GM12801 (cell line): ENCODE measurements around the gene TMEM266.

Experiments
- CTCF ChIP-seq: IDR thresholded peaks from one replicate; pipeline ENCODE4 v1.5.1; 2011; ENCODE audit warnings: control low read depth; ENCODE audit not compliant: insufficient read length; ENCODE audit errors: extremely low read depth

The TMEM266 gene

GRCh38 chr15:76158815-76159214 is 99.0 kb downstream of the TMEM266 start:
- no peak for TF ChIP-seq CTCF

GRCh38 chr15:76159282-76159681 is 99.5 kb downstream of the TMEM266 start:
- no peak for TF ChIP-seq CTCF

DNA sequence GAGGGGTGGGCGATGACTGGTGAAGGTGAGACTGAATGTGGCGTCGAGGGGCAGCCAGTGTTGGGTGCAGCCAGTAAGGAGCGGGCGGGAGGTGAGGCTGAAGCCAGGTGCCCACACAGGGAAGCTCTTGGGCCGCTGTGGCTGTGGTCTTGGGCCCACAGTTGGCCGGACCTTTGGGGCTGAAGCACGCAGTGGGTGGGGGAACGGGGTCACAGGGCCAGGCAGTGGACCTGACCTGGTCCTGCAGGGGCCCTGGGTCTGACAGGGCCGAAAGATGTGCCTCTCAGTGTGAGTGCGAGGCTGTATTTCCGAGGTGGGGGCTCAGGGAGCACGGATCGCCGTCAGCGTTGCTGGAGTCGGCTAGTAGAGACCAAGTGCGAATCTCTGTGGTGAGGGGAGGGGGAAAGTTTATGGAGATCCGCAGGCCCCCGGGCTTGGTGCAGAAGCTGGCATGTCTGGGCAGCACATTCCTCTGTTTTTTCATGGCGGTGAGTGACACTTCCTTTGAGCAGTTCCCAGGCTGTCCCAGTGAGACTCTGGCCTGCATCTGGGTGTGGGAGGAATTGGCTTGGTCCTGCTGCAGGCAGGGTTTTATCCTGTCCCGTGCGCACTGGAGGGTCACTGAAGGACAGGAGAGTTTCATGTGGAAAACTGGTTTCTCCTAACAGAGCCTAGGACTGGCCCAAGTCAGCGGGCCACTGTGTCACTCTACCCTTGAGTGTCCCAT is 100.8 kb downstream of the TMEM266 start:
- no peak for TF ChIP-seq CTCF

DNA sequence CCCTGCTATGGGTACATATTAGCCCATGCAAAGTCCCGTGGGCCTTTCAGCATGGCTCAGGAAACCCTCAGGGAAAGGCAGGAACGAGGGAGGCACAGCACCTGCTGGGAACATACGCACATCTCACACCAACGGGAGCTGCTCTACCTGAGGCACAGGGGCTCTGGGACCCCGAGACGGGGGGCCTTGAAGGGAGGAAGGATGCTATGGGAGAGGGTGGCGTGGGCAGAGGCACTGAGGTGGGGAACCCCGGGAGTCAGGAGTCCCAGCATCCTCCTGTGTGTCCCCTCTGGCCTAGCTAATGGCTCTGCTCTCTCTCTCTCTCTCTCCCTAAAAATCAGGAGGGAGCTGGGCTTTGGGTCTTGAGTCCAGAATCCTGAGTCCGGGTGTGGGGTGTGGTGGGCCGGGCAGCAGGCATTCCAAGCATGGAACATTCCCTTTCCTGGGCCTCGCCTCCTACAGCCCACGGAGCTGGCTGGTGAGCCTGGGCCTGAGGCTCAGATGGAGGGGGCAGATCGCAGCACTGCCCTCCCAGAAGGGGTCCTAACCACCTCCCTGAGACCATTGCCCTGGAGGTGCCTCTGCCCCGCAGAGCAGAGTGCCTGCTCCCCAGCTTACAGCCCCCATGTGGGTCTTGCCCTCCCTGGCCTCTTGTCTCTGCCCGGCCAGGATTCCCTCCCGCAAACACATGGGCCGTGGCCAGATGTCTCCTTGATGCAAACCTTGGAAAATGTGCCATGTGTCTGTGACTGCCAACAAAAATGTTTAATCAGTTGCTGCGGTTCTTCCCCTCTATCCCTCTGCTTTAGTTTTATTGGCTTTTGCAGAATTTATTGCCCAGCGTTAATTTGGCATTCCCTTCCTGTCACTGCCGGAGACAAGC is 101.6 kb downstream of the TMEM266 start:
- no peak for TF ChIP-seq CTCF

GRCh38 chr15:76162036-76162398 is 102.2 kb downstream of the TMEM266 start:
- no peak for TF ChIP-seq CTCF

DNA sequence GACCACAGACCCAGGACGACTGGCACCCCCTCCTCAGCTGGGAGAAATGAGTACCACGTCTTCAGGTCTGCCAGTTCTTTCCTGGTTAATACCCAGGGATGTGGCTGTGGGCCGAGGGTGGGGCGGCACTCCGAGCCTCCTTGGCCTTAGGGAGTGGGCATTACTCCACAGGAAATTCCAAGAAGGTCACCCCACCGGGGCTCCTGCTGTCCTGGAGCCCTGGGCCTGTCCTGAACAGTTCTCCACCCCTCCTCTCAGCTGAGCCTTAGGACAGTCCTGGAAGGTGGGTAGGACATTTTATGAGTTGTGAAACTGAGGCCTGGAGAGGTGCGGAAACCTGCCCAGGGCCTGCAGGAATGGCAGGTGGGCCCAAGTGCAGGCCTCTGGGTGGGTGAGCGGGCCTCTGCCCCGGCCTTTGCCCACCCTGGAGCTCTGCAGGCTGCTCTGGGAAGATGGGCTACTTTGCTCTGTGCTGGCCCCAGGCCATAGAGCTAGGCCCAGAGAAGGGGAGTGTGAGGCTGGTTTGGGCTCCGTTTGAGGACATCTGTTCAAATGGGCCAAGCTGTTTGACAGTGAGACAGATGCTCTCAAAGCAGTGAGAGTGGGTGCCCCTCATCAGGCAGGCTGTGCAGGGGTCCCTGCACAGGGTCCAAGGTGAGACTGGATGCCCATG is 103.1 kb downstream of the TMEM266 start:
- TF ChIP-seq CTCF, result no peak

GRCh38 chr15:76163457-76164295 is 103.9 kb downstream of the TMEM266 start:
- no peak for TF ChIP-seq CTCF
